PC-9 (cell line): Measurements from ENCODE around the gene SPANXN3. TPM values are rescaled to one million over a fixed set of nuclear protein-coding genes. Genes with fewer than 3 reads are reported as not detected.
"Not testable (repeated sequence)": the region's sequence is repeated elsewhere in the genome, so short reads cannot be mapped to it uniquely, and the experiment has no call there.

Source experiments
- Bru-seq: library from RNA; stranded (reverse); fragments of 400-500 nt; gene quantifications from one replicate; lab custom pipeline; 2021; lab: Mats Ljungman, UMichigan
- BruChase-seq, 2 experiments: library from RNA; stranded (reverse); fragments of 400-500 nt; gene quantifications; one replicate each; lab custom pipeline; 2021; lab: Mats Ljungman, UMichigan
- BruUV-seq: library from RNA; stranded (reverse); fragments of 400-500 nt; replicated peaks from 2 replicates; lab custom pipeline; 2021; lab: Mats Ljungman, UMichigan
- CTCF ChIA-PET: fragments of 300-600 bp; sonication (Branson Sonifier 250); formaldehyde crosslinking; loops from one replicate; lab custom pipeline; 2022; ENCODE audit warnings: antibody characterized with exemption; lab: Charles Lee
- POLR2A ChIA-PET: fragments of 300-600 bp; sonication (Branson Sonifier 250); formaldehyde crosslinking; loops from one replicate; lab custom pipeline; 2022; ENCODE audit warnings: antibody characterized with exemption; ENCODE audit not compliant: unreplicated experiment; lab: Charles Lee
- DNase-seq, 2 experiments: peaks; one replicate each; pipeline versions ENCODE4 v3.0.0 to v3.0.0-alpha.2; 2015 to 2022; ENCODE audit warnings: mixed read lengths in 1 of 2
- H2AFZ ChIP-seq: fragments of 200-600 bp; sonication (generic); 2 replicates; pipeline ENCODE4 v1.8.1; 2017; ENCODE audit warnings: antibody characterized with exemption
- H3F3A ChIP-seq: fragments of 200-600 bp; sonication (generic); 2 replicates; pipeline ENCODE4 v1.8.1; 2017; ENCODE audit warnings: antibody characterized with exemption, mild to moderate bottlenecking, low read depth; ENCODE audit not compliant: insufficient read depth
- H3K27ac ChIP-seq: fragments of 200-600 bp; sonication (generic); 2 replicates; pipeline ENCODE4 v1.6.1; 2016; ENCODE audit warnings: mixed run types
- H3K27me3 ChIP-seq: fragments of 200-600 bp; sonication (generic); 2 replicates; pipeline ENCODE4 v1.6.1; 2016; ENCODE audit warnings: low read depth, mixed run types; ENCODE audit not compliant: insufficient read depth
- H3K36me3 ChIP-seq: fragments of 200-600 bp; sonication (generic); 2 replicates; pipeline ENCODE4 v1.6.1; 2016; ENCODE audit warnings: low read depth, mixed run types
- H3K4me1 ChIP-seq: fragments of 200-600 bp; sonication (generic); replicated peaks from 2 replicates; pipeline ENCODE4 v1.6.1; 2016; ENCODE audit warnings: mixed run types; ENCODE audit not compliant: insufficient read depth
- H3K4me2 ChIP-seq: fragments of 200-600 bp; sonication (generic); 2 replicates; pipeline ENCODE4 v1.6.1; 2017; ENCODE audit warnings: mixed run types
- H3K4me3 ChIP-seq: fragments of 200-600 bp; sonication (generic); 2 replicates; pipeline ENCODE4 v1.6.1; 2016; ENCODE audit warnings: mixed run types
- H3K79me2 ChIP-seq: fragments of 200-600 bp; sonication (generic); 2 replicates; pipeline ENCODE4 v1.6.1; 2017; ENCODE audit warnings: low read depth, mixed run types
- H3K9me2 ChIP-seq: fragments of 200-600 bp; sonication (generic); 2 replicates; pipeline ENCODE4 v1.8.1; 2017; ENCODE audit warnings: mild to moderate bottlenecking; ENCODE audit not compliant: insufficient read depth
- H3K9me3 ChIP-seq: fragments of 200-600 bp; sonication (generic); 2 replicates; pipeline ENCODE4 v1.8.1; 2016; ENCODE audit warnings: low read depth; ENCODE audit not compliant: insufficient read depth
- H4K20me1 ChIP-seq: fragments of 200-600 bp; sonication (generic); 2 replicates; pipeline ENCODE4 v1.8.1; 2017; ENCODE audit not compliant: insufficient read depth
- CTCF ChIP-seq: fragments of 200-600 bp; sonication (generic); conservative IDR thresholded peaks from 2 replicates; pipeline ENCODE4 v1.6.1; 2017; ENCODE audit warnings: mixed run types, antibody characterized with exemption, mild to moderate bottlenecking, moderate library complexity
- EZH2 ChIP-seq: fragments of 200-600 bp; sonication (generic); IDR thresholded peaks from 2 replicates; pipeline ENCODE4 v1.8.0; 2017; ENCODE audit warnings: antibody characterized with exemption, low read depth
- intact Hi-C: fragments of 100-400 bp; cut with micrococcal nuclease; formaldehyde crosslinking; loops from one replicate; pipeline ENCODE4 v1.10.0; 2022; ENCODE audit not compliant: unreplicated experiment
- long read RNA-seq: library from polyadenylated mRNA; stranded (forward); transcript quantifications from one replicate; pipeline ENCODE4 v2.0.0, GENCODE V29; 2022
- total RNA-seq: library from RNA; stranded (reverse); gene quantifications from 2 replicates; pipeline ENCODE4 v1.2.3, GENCODE V29; 2021

The SPANXN3 gene
- not detected in 2 replicates for total RNA-seq
- percentile 7 among the genes with signal in this experiment for Bru-seq, nascent RNA
- not detected for BruChase-seq, experiment 1, labeled RNA remaining after a 2-hour chase
- BruChase-seq, experiment 2, labeled RNA remaining after a 6-hour chase: not detected
- long read RNA-seq: 0 reads

- BruUV-seq, H3K4me3 ChIP-seq, H3K36me3 ChIP-seq, H3K79me2 ChIP-seq, H3K9me3 ChIP-seq, POLR2A ChIA-PET, intact Hi-C loops, H3K27me3 ChIP-seq, H2AFZ ChIP-seq, H3K9me2 ChIP-seq, H4K20me1 ChIP-seq, CTCF ChIA-PET, H3F3A ChIP-seq, H3K4me2 ChIP-seq, H3K27ac ChIP-seq, DNase-seq, H3K4me1 ChIP-seq: not testable (repeated sequence)
These were observed at the start of gene SPANXN3 for GRCh38 chrX:143517375-143517774. Gene SPANXN3 (minus strand): TSS chrX:143517475. CDS start chrX:143517391, 84 bp downstream.

- H3K79me2 ChIP-seq: no peaks in the 10 kb centered on the region
- DNase-seq: no peak
- TF ChIP-seq EZH2 (no peak), CTCF (no peak)
- no peaks in the 10 kb centered on the region for H3K9me3 ChIP-seq
- no peak overlapping the region for H2AFZ ChIP-seq
- H4K20me1 ChIP-seq: no peaks in the 10 kb centered on the region
- ChIA-PET CTCF (no interaction called here), POLR2A (no interaction called here)
- BruUV-seq: no TSS peak
- no peaks in the 10 kb centered on the region for H3K27me3 ChIP-seq
- H3K36me3 ChIP-seq: no peaks in the 10 kb centered on the region
- no peaks in the 10 kb centered on the region; the same call in 1 of the 2 replicates for H3K9me2 ChIP-seq
- H3K27ac ChIP-seq: no peak overlapping the region
- H3K4me3 ChIP-seq: no peak overlapping the region
- no peak overlapping the region for H3K4me2 ChIP-seq
- no peaks in the 10 kb centered on the region for H3F3A ChIP-seq
- H3K4me1 ChIP-seq: no peaks in the 10 kb centered on the region
- intact Hi-C loops: no loop called here
These were observed 18.9 kb upstream of the SPANXN3 start for GRCh38 chrX:143536176-143536575.

GRCh38 chrX:143502196-143502595 is 15.1 kb downstream of the SPANXN3 start:
- POLR2A ChIA-PET, H4K20me1 ChIP-seq, H3K9me2 ChIP-seq, H3K9me3 ChIP-seq, H3K27ac ChIP-seq, H3K79me2 ChIP-seq, H3K36me3 ChIP-seq, H3F3A ChIP-seq, intact Hi-C loops, H3K27me3 ChIP-seq, CTCF ChIA-PET, DNase-seq, H3K4me1 ChIP-seq, H3K4me2 ChIP-seq, H3K4me3 ChIP-seq, BruUV-seq, H2AFZ ChIP-seq: not testable (repeated sequence)

GRCh38 chrX:143500751-143501150 is 16.5 kb downstream of the SPANXN3 start:
- H2AFZ ChIP-seq: no peak overlapping the region
- H3F3A ChIP-seq: no peaks in the 10 kb centered on the region
- no peaks in the 10 kb centered on the region for H3K9me3 ChIP-seq
- H3K36me3 ChIP-seq: no peaks in the 10 kb centered on the region
- no peaks in the 10 kb centered on the region for H3K27me3 ChIP-seq
- DNase-seq: no peak
- no peaks in the 10 kb centered on the region for H3K9me2 ChIP-seq
- H3K4me2 ChIP-seq: no peak overlapping the region
- intact Hi-C loops: no loop called here
- no peaks in the 10 kb centered on the region for H3K79me2 ChIP-seq
- BruUV-seq: no TSS peak
- CTCF ChIA-PET: no interaction called here
- H3K4me3 ChIP-seq: no peak overlapping the region
- no peak for TF ChIP-seq EZH2
- TF ChIP-seq CTCF: no peak
- H3K27ac ChIP-seq: no peak overlapping the region
- H3K4me1 ChIP-seq: no peaks in the 10 kb centered on the region
- H4K20me1 ChIP-seq: no peaks in the 10 kb centered on the region
- POLR2A ChIA-PET: no interaction called here
